ENCODE data around the gene FBRS. TPM values are rescaled to one million over a fixed set of nuclear protein-coding genes. Genes with fewer than 3 reads are reported as not detected.

Gene FBRS
- total RNA-seq, 1 donor from 2014 or later = 27.8 TPM

GRCh38 chr16:30667361-30667905, 9.2 kb downstream of the FBRS start:
- H3K27ac ChIP-seq (replicated peaks) = no peak overlapping the region

GRCh38 chr16:30668393-30668792, 10.2 kb downstream of the FBRS start:
- Histone ChIP-seq H3K4me3 (no peak overlapping the region), H3K27ac (replicated peaks) (no peak overlapping the region), H3K4me1 (peaks cover 14% of the 10 kb centered on the region), H3K9me3 (replicated peaks) (no peaks in the 10 kb centered on the region), H3K27me3 (ENCODE audit: low read depth) (no peaks in the 10 kb centered on the region), H3K36me3 (peaks cover 77% of the 10 kb centered on the region)
- intact Hi-C loops (cut with micrococcal nuclease) = no loop called here
- DNase-seq = no peak
- no peak for TF ChIP-seq CTCF (IDR thresholded peaks at IDR 0.05; ENCODE audit: borderline replicate concordance)

More at GRCh38 chr16:30667361-30667905, 9.2 kb downstream of the FBRS start:
- no peaks in the 10 kb centered on the region for H3K27me3 ChIP-seq (ENCODE audit: low read depth)
- DNase-seq = no peak
- intact Hi-C loops (cut with micrococcal nuclease) = no loop called here
- peaks cover 87% of the 10 kb centered on the region for H3K36me3 ChIP-seq
- peaks cover 24% of the 10 kb centered on the region for H3K4me1 ChIP-seq
- no peak overlapping the region for H3K4me3 ChIP-seq
- TF ChIP-seq CTCF (IDR thresholded peaks at IDR 0.05; ENCODE audit: borderline replicate concordance) = no peak
- no peaks in the 10 kb centered on the region for H3K9me3 ChIP-seq (replicated peaks)

GRCh38 chr16:30669026-30669902, 11.0 kb downstream of the FBRS start:
- Histone ChIP-seq H3K36me3 (peaks cover 69% of the 10 kb centered on the region), H3K27ac (replicated peaks) (no peak overlapping the region), H3K9me3 (replicated peaks) (no peaks in the 10 kb centered on the region), H3K4me3 (no peak overlapping the region), H3K27me3 (ENCODE audit: low read depth) (no peaks in the 10 kb centered on the region), H3K4me1 (peaks cover 7% of the 10 kb centered on the region)
- intact Hi-C loops (cut with micrococcal nuclease) = no loop called here
- no peak for DNase-seq
- TF ChIP-seq CTCF (IDR thresholded peaks at IDR 0.05; ENCODE audit: borderline replicate concordance) = no peak

- TF ChIP-seq CTCF (IDR thresholded peaks at IDR 0.05; ENCODE audit: borderline replicate concordance) = no peak
- intact Hi-C loops (cut with micrococcal nuclease) = no loop called here
- no peak overlapping the region for H3K4me3 ChIP-seq
- peaks cover 4% of the 10 kb centered on the region for H3K4me1 ChIP-seq
- DNase-seq = no peak
- peaks cover 60% of the 10 kb centered on the region for H3K36me3 ChIP-seq
- no peak overlapping the region for H3K27ac ChIP-seq (replicated peaks)
- no peaks in the 10 kb centered on the region for H3K27me3 ChIP-seq (ENCODE audit: low read depth)
- no peaks in the 10 kb centered on the region for H3K9me3 ChIP-seq (replicated peaks)
Observed at GRCh38 chr16:30669903-30670824, 11.9 kb downstream of the FBRS start.

GRCh38 chr16:30675143-30675542, 16.9 kb downstream of the FBRS start:
- H3K4me1 ChIP-seq = no peaks in the 10 kb centered on the region
- H3K27ac ChIP-seq (replicated peaks) = no peak overlapping the region
- no peaks in the 10 kb centered on the region for H3K9me3 ChIP-seq (replicated peaks)
- intact Hi-C loops (cut with micrococcal nuclease) = no loop called here
- no peaks in the 10 kb centered on the region for H3K27me3 ChIP-seq (ENCODE audit: low read depth)
- peaks cover 10% of the 10 kb centered on the region for H3K36me3 ChIP-seq
- no peak for TF ChIP-seq CTCF (IDR thresholded peaks at IDR 0.05; ENCODE audit: borderline replicate concordance)
- H3K4me3 ChIP-seq = no peak overlapping the region
- DNase-seq = no peak

Measured in left ventricle myocardium inferior (tissue), 1 donor.